K562 (cell line): ENCODE measurements around the gene PLEKHM2. TPM values are rescaled to one million over a fixed set of nuclear protein-coding genes. Genes with fewer than 3 reads are reported as not detected.

Source experiments
- ATAC-seq: fragments of 200-7000 bp; cut with Tn5 transposase; 3 replicates; pipeline ENCODE4 v1.9.1; 2020; ENCODE audit warnings: moderate library complexity
- BruUV-seq: library from RNA; stranded (reverse); fragments of 400-500 nt; replicated peaks from 2 replicates; lab custom pipeline; 2021; lab: Mats Ljungman, UMichigan
- CTCF ChIA-PET: fragments of 300-600 bp; formaldehyde crosslinking; extraction: SDS; loops from one replicate; lab custom pipeline; 2021; ENCODE audit warnings: low intra/inter-chr PET ratio; lab: Yijun Ruan, JAX
- POLR2A ChIA-PET: fragments of 300-600, 350-650 bp; sonication (Branson Sonifier 250); formaldehyde crosslinking; extraction: SDS; loops from one replicate; lab custom pipeline; 2021; ENCODE audit warnings: antibody characterized with exemption, inconsistent platforms; lab: Yijun Ruan, JAX
- DNase-seq, 4 experiments: peaks; one replicate each; pipeline versions ENCODE4 v3.0.0 to v3.0.0-alpha.2; 2011 to 2018; ENCODE audit warnings: low spot score in 3 of 4, mixed read lengths in 3 of 4; ENCODE audit errors: extremely low read depth in 1 of 4
- FAIRE-seq: peaks from 2 replicates; lab custom pipeline; 2011; peaks lifted over from hg19 to GRCh38; lab: Jason Lieb, UNC
- H2AFZ ChIP-seq: 2 replicates; pipeline ENCODE4 v1.6.0; 2011; ENCODE audit warnings: low read depth, low read length, control low read depth, inconsistent platforms
- H3K27ac ChIP-seq: fragments of 200-600 bp; 3 replicates; pipeline ENCODE4 v1.8.0; 2011; ENCODE audit warnings: low read depth, mild to moderate bottlenecking, control low read depth, inconsistent platforms, low read length, moderate library complexity, mixed read lengths; ENCODE audit errors: extremely low read depth
- H3K27me3 ChIP-seq, 2 experiments: fragments of 300-600 bp in 1 of 2; 2 replicates in 1 of 2; 3 replicates in 1 of 2; pipeline versions ENCODE4 v1.6.0 to v1.8.0; 2011; ENCODE audit warnings: inconsistent platforms in 2 of 2, low read length in 2 of 2, mild to moderate bottlenecking in 1 of 2, mixed read lengths in 1 of 2, moderate library complexity in 1 of 2; ENCODE audit not compliant: control insufficient read depth in 2 of 2, insufficient read depth in 2 of 2
- H3K36me3 ChIP-seq: fragments of 300-600 bp; 3 replicates; pipeline ENCODE4 v1.8.0; 2011; ENCODE audit warnings: mild to moderate bottlenecking, low read length, inconsistent platforms; ENCODE audit not compliant: control insufficient read depth, insufficient read depth
- H3K4me1 ChIP-seq, 2 experiments: fragments of 200-600 bp in 1 of 2; replicated peaks in 1 of 2; 2 replicates in 1 of 2; 3 replicates in 1 of 2; pipeline versions ENCODE4 v1.5.1 to v1.8.0; 2011; ENCODE audit warnings: inconsistent platforms in 2 of 2, low read length in 2 of 2, mild to moderate bottlenecking in 1 of 2, mixed read lengths in 1 of 2, moderate library complexity in 1 of 2; ENCODE audit not compliant: control insufficient read depth in 2 of 2, insufficient read depth in 2 of 2
- H3K4me2 ChIP-seq: 2 replicates; pipeline ENCODE4 v1.6.1; 2011; ENCODE audit warnings: low read length, control low read depth, inconsistent platforms, mixed read lengths; ENCODE audit not compliant: insufficient read depth
- H3K4me3 ChIP-seq: fragments of 200-600 bp; sonication (generic), shearing (Covaris generic); 2 replicates; pipeline ENCODE4 v1.5.1; 2016; ENCODE audit warnings: control low read depth, inconsistent platforms
- H3K79me2 ChIP-seq: fragments of 200-600 bp; 3 replicates; pipeline ENCODE4 v1.8.0; 2011; ENCODE audit warnings: low read length, inconsistent platforms; ENCODE audit not compliant: control insufficient read depth, insufficient read depth
- H3K9ac ChIP-seq, 2 experiments: 2 replicates each; pipeline versions ENCODE4 v1.6.0 to v1.6.1; 2011; ENCODE audit warnings: low read depth in 2 of 2, low read length in 2 of 2, control low read depth in 1 of 2, inconsistent platforms in 1 of 2, mild to moderate bottlenecking in 1 of 2, mixed read lengths in 1 of 2; ENCODE audit not compliant: insufficient read depth in 1 of 2
- H3K9me1 ChIP-seq: one replicate; pipeline ENCODE4 v1.6.0; 2011; ENCODE audit warnings: inconsistent platforms, mild to moderate bottlenecking, low read length, moderate library complexity; ENCODE audit not compliant: control insufficient read depth, insufficient read depth
- H3K9me3 ChIP-seq: replicated peaks from 2 replicates; pipeline ENCODE4 v1.5.1; 2011; ENCODE audit warnings: low read depth, low read length, inconsistent platforms; ENCODE audit not compliant: control insufficient read depth, insufficient read depth
- H4K20me1 ChIP-seq: replicated peaks from 2 replicates; pipeline ENCODE4 v1.6.1; 2011; ENCODE audit warnings: low read length, inconsistent platforms, mixed read lengths; ENCODE audit not compliant: control insufficient read depth, insufficient read depth
- CTBP1 ChIP-seq: fragments of 450-650 bp; IDR thresholded peaks from 2 replicates; pipeline ENCODE4 v1.6.1; 2016; ENCODE audit warnings: borderline replicate concordance
- FOXK2 ChIP-seq, 2 experiments: fragments of 450-650 bp; IDR thresholded peaks in 1 of 2; conservative IDR thresholded peaks in 1 of 2; 2 replicates each; pipeline ENCODE4 v1.6.1; 2016; ENCODE audit warnings: low read depth in 2 of 2, mild to moderate bottlenecking in 1 of 2
- GABPB1 ChIP-seq: sonication (generic); formaldehyde crosslinking; IDR thresholded peaks from 2 replicates; pipeline ENCODE4 v1.8.0; 2022; ENCODE audit warnings: mild to moderate bottlenecking, missing genetic modification reagents
- HDAC1 ChIP-seq, 2 experiments: fragments of 450-650 bp; IDR thresholded peaks; 2 replicates each; pipeline ENCODE4 v1.6.1; 2016 to 2017; ENCODE audit warnings: inconsistent platforms in 1 of 2, mild to moderate bottlenecking in 1 of 2, moderate library complexity in 1 of 2
- LARP7 ChIP-seq: fragments of 450-650 bp; IDR thresholded peaks from 2 replicates; pipeline ENCODE4 v1.6.1; 2016
- POLR3A ChIP-seq: IDR thresholded peaks from 2 replicates; pipeline ENCODE4 v1.6.1; 2011; ENCODE audit warnings: borderline replicate concordance, mild to moderate bottlenecking, moderate library complexity; ENCODE audit not compliant: insufficient read length, insufficient read depth; ENCODE audit errors: extremely low read depth
- PRMT5 ChIP-seq: sonication (generic); formaldehyde crosslinking; IDR thresholded peaks from 2 replicates; pipeline ENCODE4 v1.5.0; 2020; ENCODE audit warnings: missing genetic modification reagents
- SMAD1 ChIP-seq: fragments of 150-350 bp; IDR thresholded peaks from 2 replicates; pipeline ENCODE4 v1.6.1; 2014; ENCODE audit warnings: low read length, low read depth; ENCODE audit not compliant: partially characterized antibody
- XRCC3 ChIP-seq: fragments of 450-650 bp; IDR thresholded peaks from 2 replicates; pipeline ENCODE4 v1.6.1; 2017; ENCODE audit warnings: mild to moderate bottlenecking, moderate library complexity
- ZEB2 ChIP-seq: fragments of 450-650 bp; IDR thresholded peaks from 2 replicates; pipeline ENCODE4 v1.6.1; 2016
- WGBS: fragments of 100-300 bp; shearing (Covaris generic); methylation state at CpG from one replicate; pipeline ENCODE4 v1.1.6; 2016; ENCODE audit warnings: low coverage, mixed read lengths; ENCODE audit not compliant: insufficient coverage; ENCODE audit errors: missing lambda C conversion rate; 5-methylcytosine and 5-hydroxymethylcytosine counted together
- in situ Hi-C: fragments of 300-500 bp; cut with MboI; formaldehyde crosslinking; loops from 4 replicates; pipeline ENCODE4 v1.15.0; 2018; ENCODE audit warnings: inconsistent platforms, mixed read lengths
- intact Hi-C: fragments of 100-400 bp; cut with micrococcal nuclease; formaldehyde crosslinking; loops from 2 replicates; pipeline ENCODE4 v1.14.2; 2022
- polyA plus RNA-seq, 8 experiments: library from polyadenylated mRNA; depleted of rRNA in 4 of 8; stranded (reverse) in 5 of 8; unstranded in 3 of 8; fragments of >200 nt; fragmentation: Nextera tagmentation in 2 of 8; fragmentation: Illumina TruSeq in 1 of 8; extraction: Ambion mirVana in 2 of 8; extraction: Trizol in 1 of 8; gene quantifications; 2 replicates each; pipeline versions ENCODE4 v1.2.1 to v1.2.3, GENCODE V29; 2011 to 2014; ENCODE audit warnings: inconsistent platforms in 1 of 8, missing spikeins in 1 of 8
- total RNA-seq, 7 experiments: library from RNA; depleted of rRNA in 6 of 7; stranded (reverse); fragments of >200 nt in 6 of 7; fragmentation: Illumina TruSeq in 2 of 7; extraction: Trizol in 2 of 7; gene quantifications; 2 replicates each; pipeline versions ENCODE4 v1.2.1 to v1.2.3, GENCODE V29; 2011 to 2021; ENCODE audit warnings: low replicate concordance in 1 of 7

The PLEKHM2 gene
- total and polyA plus RNA-seq, 9 of the 15 experiments (the other 6 are each of a cell fraction or from before 2014, with no cell fraction given), result 0.27 to 63.7 (median 33.2) TPM

GRCh38 chr1:15681349-15682292, 2.5 kb upstream of the PLEKHM2 start (continued):
- TF ChIP-seq FOXK2 (conservative IDR thresholded peaks at IDR 0.05 in 1 of 2, IDR thresholded peaks at IDR 0.05 in 1 of 2; ENCODE audit: low read depth in 2 of 2) (no peak), GABPB1 (CRISPR knock-in tag) (0 out of 2 replicates have a peak, but pooled peaks have one; percentile 17), POLR3A (peak; percentile 33), PRMT5 (CRISPR knock-in tag) (no peak), CTBP1 (peak; percentile 84), XRCC3 (no peak), ZEB2 (peak; percentile 64; the same call in 1 of the 2 replicates)

GRCh38 chr1:15682936-15683341, 1.2 kb upstream of the PLEKHM2 start:
- ChIA-PET CTCF (no interaction called here), POLR2A (interaction anchor here (1.1 to 1.2 kb wide), 2 partner anchors 12 to 14 kb away, joined by 4 read pairs; no protein-coding TSS in a partner anchor)
- Histone ChIP-seq H2AFZ (0 out of 2 replicates have a peak overlapping the region, but pooled peaks have one; percentile 2), H3K4me3 (no peak overlapping the region), H3K9ac (peak overlapping the region in 1 of 2 experiments; percentile 97; a peak in 2 of 4 replicates), H3K4me2 (no peak overlapping the region), H3K27ac (no peak overlapping the region), H3K27me3 (no peaks in the 10 kb centered on the region), H3K36me3 (peaks cover 9% of the 10 kb centered on the region; the same call in 1 of the 3 replicates), H3K4me1 (peaks cover 18 to 31% of the 10 kb centered on the region in 2 experiments; a peak in 4 of 5 replicates), H3K9me3 (peaks cover 1% of the 10 kb centered on the region; the same call in 1 of the 2 replicates), H4K20me1 (no peaks in the 10 kb centered on the region), H3K9me1 (no peaks in the 10 kb centered on the region), H3K79me2 (peaks cover 39% of the 10 kb centered on the region)
- ATAC-seq, result no peak
- no peak for TF ChIP-seq SMAD1
- 0 out of 2 replicates have a peak, but pooled peaks have one; percentile 57 for TF ChIP-seq LARP7
- 0 out of 4 replicates have a peak, but pooled peaks of 1 of the 2 experiments have one; percentile 16 for TF ChIP-seq HDAC1 (IDR thresholded peaks at IDR 0.05)
- FAIRE-seq, result no peak
- no peak for DNase-seq
- BruUV-seq, result no TSS peak
- intact Hi-C loops, result no loop called here
- in situ Hi-C loops, result no loop called here
- 82% methylated on average over 4 of the region's 4 CpGs for WGBS
